CD4-positive, alpha-beta T cell treated with Interleukin-17A for 4 hours (primary cell): ENCODE results near the gene TPSG1.
"Not testable (repeated sequence)": the region's sequence is repeated elsewhere in the genome, so short reads cannot be mapped to it uniquely, and the experiment has no call there.

Source experiments
- DNase-seq: peaks from one replicate; pipeline ENCODE4 v3.0.0-alpha.2; 2020; ENCODE audit warnings: mixed read lengths

Gene TPSG1

DNA sequence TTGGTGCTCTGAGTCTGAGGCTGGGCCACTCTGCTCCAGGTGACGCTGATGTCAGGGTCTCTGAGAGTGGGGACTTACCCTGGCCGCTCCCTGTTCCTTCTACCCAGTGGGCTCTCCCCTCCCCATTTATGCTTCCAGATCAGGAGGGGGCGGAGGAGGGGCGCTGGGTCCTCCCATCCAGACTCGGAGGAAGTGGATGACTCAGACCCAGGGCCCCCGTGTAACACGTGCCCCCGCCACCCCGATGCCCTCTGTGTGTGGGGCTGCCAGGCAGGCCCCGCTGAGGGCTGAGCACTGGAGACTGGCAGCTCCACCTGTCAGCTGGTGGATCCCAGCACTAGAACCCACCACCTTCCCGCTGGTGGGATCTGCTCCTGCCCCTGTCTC, 5.0 kb upstream of the TPSG1 start, which contains the start of gene TPSB2:
TSS of gene TPSB2 (minus strand) at position 101 of the 387 bp plus-strand sequence. CDS start 233 bp downstream, outside the sequence.
- DNase-seq, result not testable (repeated sequence)

DNA sequence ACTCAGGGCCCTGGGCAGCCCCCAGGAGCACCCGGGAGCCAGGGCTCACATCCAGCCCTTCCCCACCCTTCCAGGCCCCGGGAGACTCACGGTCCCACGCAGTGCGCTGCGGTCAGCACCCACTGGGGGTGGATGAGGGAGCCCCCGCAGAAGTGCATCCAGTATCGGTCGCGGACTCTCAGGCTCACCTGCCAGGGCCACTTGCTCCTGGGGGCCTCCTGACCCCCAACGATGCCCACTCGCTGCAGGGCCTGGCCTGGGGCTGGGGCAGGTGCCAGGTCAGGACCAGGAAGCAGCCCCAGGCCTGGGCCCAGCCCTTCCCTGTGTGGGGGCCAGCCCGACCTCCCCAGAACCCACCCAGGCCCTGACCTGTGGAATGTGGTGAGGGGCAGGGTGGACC, 4.4 kb upstream of the TPSG1 start:
- DNase-seq, result not testable (repeated sequence)

- DNase-seq, result not testable (repeated sequence)
These were observed 3.2 kb upstream of the TPSG1 start for GRCh38 chr16:1228227-1228626.

DNA sequence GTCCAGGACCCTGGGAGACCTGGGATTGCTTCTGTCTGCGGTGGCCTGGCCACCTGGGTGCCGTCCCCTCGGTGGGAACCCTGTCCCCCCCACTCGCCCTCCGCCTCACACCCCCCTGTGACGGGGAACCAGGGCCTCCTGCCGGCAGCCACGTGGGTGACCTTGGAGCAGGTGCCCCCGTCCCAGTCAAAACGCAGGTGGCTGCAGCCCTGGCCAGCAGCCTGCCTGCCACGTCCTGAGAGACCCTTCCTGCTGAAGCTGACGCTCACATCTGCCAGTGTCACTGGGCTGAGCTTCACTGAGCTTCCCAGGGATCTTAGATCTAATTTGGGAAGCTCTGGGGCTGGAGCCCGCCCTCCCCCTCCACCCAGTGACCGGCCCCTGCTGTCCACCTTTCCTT, 1.6 kb upstream of the TPSG1 start:
- not testable (repeated sequence) for DNase-seq

GRCh38 chr16:1225728-1226311, 752 bp upstream of the TPSG1 start:
- DNase-seq, result not testable (repeated sequence)

DNA sequence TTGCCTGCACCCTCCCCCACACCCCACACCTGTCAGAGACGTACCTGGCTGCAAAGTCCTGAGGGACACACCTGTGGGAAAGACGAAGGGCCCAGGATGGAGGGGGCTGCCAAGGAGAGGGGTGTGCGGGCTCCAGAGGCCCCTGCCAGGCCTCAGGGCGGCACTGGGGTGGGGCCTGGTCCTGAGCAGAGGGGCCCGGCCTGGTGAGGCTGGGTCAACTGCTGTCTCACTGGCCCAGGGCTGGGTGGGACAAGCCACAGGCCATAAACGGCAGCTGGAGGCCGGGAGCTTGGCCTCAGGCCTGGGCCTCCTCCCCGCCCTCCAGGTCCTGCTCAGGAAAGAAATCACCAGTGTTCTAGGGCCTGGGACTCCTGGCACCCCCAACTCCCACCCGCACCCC, 510 bp downstream of the TPSG1 start:
- no peak for DNase-seq

DNA sequence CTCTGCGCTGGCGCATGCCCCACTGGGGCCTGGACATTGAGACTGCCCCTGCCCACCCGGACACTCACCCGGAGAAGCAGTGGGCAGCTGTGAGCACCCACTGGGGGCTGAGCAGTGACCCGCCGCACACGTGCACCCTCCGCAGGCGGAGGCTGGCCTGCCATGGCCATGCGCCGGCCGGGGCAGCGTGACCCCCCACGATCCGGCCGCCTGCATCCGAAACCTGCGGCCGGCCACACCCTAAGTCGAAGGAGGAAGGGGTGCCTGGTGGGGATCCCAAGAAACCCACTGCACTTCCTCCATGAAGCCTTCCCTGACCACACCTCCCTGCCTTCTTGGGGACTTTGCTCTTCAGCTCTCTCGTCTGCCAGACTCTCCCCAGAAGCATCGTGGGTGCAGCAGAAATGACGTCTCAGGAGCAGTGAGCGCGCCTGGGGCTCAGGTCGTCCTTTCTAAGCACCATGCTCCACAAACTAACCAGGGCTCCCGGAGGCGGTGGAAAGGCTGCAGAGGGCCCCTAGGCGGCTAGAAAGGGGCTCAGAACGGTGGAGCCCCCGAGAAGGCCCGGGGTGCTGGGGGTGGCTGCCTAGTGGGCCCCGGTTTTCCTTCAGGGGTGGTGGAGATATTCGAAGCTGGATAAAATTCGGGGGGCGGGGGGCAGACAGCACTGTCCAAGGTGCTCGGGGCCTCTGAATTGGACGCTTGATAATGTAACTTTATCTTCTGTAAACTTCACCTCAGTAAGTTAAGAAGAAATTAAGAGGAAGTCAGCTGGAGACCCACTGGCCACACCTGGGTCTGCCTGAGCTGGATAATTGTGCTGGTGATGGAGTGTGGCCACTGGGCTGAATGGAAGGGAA, 1.5 kb downstream of the TPSG1 start:
- no peak for DNase-seq

DNA sequence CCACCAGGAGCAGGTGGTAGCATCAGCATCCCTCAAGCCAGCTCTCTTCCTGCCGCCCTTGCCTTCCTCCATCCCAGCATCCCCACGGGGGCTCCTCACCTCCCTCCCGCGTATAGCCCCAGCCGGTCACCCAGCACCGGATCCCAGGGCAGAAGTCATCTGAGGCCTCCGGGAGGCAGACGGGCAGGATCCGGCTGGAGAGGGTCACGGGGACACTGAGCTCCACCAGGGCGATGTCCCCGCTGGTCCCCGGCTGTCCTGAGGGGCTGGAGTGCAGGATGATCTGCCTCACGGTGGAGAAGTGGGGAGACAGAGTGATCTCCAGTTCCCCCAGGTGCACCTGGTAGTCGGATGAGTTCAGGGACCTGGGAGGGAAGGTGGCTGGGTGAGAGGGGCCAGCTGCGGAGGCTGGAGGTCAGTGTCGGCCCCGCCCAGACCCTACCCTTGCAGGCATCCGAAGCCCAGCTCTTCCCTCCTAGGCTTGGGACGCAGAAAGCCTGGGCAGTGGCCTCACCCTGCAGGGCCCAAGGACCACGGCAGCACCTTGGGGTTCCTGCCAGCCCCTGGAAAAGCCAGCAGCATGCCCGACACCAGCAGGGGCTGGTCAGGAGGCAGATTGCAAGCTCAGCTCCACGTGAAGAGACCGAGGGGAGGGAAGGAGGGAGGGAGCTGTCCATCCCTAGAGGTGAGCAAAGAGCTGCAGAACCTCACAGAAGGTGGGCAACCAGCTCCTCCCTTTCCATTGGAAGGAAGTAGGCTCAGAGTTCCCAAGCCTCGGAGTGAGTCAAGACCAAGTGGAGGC, 2.3 kb downstream of the TPSG1 start:
- DNase-seq, result no peak

- DNase-seq, result no peak
These were observed 3.2 kb downstream of the TPSG1 start for GRCh38 chr16:1221628-1222552.

GRCh38 chr16:1220841-1221627, 4.0 kb downstream of the TPSG1 start:
- DNase-seq, result no peak

DNA sequence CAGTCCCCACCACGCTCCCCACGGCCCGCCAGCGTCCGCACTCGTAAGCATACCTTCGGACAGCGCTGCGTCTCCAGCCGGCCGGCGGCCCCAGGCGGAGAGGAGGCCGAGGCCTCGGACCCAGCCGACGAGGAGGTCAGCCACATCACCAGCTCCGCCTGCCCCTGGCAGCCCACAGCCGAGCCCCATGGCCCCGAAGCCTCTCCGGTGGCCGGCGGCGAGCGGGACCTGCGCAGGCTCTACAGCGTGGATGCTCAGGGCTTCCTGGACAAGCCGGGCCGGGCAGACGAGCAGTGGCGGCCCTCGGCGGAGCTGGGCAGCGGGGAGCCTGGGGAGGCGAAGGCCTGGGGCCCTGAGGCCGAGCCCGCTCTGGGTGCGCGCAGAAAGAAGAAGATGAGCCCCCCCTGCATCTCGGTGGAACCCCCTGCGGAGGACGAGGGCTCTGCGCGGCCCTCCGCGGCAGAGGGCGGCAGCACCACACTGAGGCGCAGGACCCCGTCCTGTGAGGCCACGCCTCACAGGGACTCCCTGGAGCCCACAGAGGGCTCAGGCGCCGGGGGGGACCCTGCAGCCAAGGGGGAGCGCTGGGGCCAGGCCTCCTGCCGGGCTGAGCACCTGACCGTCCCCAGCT, 4.9 kb downstream of the TPSG1 start:
- no peak for DNase-seq

DNA sequence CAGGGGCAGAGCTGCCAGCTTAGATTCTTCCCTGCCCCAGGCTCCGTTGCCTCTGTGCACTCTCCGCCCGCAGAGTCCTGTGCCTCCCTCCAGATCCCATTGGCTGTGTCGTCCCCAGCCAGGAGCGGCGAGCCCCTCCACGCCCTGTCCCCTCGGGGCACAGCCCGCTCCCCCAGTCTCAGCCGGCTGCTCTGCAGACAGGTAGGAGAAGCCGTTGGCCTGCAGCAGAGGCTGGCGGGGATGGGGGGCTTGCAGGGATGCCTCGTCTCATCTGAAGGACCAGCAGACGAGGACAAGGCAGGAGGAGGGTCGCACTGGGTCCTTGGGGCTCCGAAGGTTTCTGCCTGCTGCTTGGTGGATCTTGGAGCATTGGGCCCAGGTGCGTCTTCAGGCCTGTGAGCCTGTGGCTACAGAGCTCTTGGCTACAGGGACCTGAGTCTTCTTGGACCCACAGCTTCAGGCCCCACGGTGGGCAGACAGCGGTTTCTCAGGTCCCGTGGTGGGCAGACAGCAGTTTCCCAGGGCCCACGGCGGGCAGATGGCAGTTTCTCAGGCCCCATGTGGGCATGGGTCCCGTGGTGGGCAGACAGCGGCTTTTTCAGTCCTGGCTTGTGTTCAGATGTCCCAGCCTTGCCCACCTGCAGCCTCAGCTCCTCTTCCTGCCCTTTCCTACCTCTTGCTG, 6.0 kb downstream of the TPSG1 start:
- DNase-seq, result no peak

DNA sequence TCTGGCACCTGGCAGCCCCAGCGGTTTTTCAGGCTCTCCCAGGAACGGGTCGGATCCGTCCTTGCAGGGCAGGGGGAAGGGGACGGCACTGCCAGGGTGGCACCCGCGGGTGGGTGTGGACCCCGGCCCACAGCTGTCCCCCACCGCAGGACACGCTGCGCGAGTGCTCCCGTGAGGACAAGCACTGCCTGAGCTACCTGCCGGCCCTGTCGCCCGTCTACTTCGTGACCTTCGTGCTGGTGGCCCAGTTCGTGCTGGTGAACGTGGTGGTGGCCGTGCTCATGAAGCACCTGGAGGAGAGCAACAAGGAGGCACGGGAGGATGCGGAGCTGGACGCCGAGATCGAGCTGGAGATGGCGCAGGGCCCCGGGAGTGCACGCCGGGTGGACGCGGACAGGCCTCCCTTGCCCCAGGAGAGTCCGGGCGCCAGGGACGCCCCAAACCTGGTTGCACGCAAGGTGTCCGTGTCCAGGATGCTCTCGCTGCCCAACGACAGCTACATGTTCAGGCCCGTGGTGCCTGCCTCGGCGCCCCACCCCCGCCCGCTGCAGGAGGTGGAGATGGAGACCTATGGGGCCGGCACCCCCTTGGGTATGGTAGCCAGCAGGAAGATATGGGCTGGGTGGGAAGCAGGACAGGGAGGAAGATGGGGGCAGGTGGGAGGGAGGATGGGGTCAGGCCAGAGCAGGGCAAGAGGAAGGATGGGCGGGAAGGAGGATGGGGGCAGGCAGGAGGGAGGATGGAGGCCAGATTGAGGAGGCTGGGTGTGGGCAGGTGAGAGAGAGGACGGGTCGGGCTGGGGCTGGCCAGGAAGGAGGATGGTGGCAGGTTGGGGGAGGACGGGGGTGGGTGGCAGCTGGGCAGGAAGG, 6.8 kb downstream of the TPSG1 start:
- no peak for DNase-seq

- no peak for DNase-seq
These were observed 7.5 kb downstream of the TPSG1 start for GRCh38 chr16:1217526-1217925.

DNA sequence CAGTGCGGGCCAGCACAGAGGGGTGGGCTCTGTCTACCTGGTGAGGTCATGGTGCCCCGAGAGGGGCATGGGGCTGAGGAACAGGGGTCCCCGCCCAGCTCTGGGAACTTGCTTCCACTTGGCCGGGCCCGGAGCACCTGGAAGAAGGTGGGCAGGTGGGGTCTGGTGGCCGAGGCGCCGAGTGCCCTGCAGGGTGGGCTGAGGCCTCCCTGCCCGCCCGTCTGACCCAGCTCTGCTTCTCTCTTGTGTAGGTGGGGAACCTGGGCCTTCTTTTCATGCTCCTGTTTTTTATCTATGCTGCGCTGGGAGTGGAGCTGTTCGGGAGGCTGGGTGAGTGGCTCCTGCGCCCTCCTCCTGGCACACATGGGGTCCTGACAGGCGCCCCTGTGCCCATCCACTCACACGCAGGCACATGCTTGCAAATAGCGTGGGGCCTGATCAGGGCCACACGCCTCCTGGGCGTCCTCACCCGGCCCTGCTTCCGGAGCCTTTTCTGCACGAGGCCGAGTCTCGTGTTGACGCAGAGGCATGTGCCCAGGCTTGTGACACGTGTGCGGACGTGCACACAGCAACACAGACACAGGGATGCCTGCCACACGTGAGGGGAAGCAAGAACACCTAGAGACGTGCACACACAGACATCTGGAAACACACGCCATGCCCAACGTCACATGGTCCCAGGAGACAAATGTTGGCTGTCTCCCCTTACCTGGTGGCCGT, 8.2 kb downstream of the TPSG1 start:
- DNase-seq, result no peak

DNA sequence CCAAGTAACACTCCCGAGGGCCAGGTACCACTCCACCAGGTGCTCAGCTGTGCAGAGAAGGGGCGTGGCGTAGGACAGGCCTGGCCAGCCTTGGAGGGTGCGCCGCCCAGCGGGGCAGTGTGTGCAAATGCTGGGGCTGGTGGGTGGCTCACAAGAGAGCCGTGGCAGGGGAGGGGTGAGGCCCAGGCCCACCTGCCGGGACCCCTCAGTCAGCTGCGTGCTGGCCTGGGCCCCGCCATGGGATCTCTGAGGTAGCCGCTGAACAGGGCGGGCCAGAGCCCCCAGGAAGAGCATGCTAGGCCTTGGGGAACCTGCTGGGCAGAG, 8.8 kb downstream of the TPSG1 start:
- no peak for DNase-seq

GRCh38 chr16:1215574-1216295, 9.3 kb downstream of the TPSG1 start:
- DNase-seq, result no peak

- no peak for DNase-seq
These were observed 10.3 kb downstream of the TPSG1 start for GRCh38 chr16:1214719-1215118.
